GM21576 (cell line): Measurements from ENCODE around the gene EFCAB9.

Experiments used
- ATAC-seq: cut with Tn5 transposase; IDR thresholded peaks from one replicate; pipeline ENCODE4 v1.9.1; 2021; ENCODE audit warnings: mild to moderate bottlenecking, moderate library complexity; ENCODE audit not compliant: unreplicated experiment

EFCAB9 gene

GRCh38 chr5:172235827-172236736, 42.1 kb downstream of the EFCAB9 start:
- no peak for ATAC-seq

GRCh38 chr5:172238334-172238733, 44.4 kb downstream of the EFCAB9 start:
- no peak for ATAC-seq

DNA sequence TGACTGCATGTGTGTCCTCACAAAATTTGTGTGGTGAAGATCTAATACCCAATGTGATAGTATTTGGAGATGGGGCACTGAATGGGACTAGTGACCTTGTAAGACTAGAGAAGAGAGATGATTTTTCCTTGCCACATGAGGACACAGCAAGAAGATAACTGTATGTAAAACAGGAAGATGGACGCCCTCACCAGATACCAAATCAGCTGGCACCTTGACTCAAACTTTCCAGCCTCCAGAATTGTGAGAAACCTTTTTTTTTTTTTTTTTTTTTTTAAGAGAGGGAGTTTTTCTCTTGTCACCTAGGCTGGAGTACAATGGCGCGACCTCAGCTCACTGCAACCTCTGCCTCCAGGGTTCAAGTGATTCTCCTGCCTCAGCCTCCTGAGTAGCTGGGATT, 49.3 kb downstream of the EFCAB9 start:
- ATAC-seq = no peak

DNA sequence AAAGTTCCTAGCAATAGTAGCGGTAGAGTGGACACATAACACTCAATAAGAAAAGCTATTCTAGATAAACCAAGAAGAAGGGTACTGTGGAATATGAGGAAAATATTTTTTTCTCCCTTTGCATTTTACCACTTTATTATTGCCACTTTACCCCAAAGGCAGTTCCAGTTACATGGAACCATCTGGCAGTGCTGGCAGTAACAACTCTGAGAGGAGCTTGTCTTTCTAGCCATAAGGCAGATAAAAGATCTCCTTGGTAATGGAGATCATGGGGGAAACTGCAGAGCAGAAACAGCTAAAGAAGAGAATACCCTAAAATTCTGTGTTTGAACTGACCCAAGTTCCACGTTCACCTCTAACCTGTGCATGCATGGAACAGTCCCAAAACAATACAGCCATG, 51.1 kb downstream of the EFCAB9 start:
- no peak for ATAC-seq

- no peak for ATAC-seq
Observed at GRCh38 chr5:172245703-172246125, 51.7 kb downstream of the EFCAB9 start.

DNA sequence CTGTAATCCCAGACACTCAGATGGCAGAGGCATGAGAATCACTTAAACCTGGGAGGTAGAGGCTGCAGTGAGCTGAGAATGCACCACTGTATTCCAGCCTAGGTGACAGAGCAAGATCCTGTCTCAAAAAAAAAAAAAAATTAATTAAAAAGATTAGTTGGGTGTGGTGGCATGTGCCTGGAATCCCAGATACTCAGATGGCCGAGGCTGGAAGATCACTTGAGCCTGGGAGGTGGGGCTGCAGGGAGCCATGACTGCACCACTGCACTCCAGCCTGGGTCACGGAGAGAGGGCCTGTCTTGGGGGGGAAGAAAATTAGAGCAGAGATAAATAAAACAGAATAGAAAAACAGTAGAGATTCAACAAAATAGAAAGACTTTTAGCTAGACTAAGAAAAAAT, 54.7 kb downstream of the EFCAB9 start:
- ATAC-seq = no peak

GRCh38 chr5:172251419-172251818, 57.4 kb downstream of the EFCAB9 start:
- no peak for ATAC-seq

DNA sequence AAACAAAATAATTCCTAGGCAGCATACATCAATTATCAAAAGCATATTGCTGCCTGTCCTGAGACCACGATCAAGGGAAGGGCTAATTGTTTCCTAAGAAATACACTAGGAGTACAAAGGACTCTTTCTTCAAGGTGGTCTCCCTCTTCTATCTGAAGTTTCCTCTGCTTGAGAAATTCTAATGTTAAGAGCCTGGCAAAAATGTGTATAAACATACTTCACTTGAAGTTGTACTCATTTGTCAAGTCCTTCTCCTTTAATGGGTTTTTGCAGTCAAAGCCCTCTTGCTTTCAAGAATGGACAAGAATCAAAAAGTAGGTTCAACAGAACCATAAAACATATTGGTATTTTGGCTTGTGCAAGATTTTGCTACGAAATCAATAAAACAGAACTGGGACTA, 58.5 kb downstream of the EFCAB9 start:
- ATAC-seq = no peak
